NCI-H345 (cell line): Measurements from ENCODE around the gene FAM32A.

Source experiments
- DNase-seq: peaks from one replicate; lab custom pipeline; 2025; lab: John Stamatoyannopoulos, UW

FAM32A gene

DNA sequence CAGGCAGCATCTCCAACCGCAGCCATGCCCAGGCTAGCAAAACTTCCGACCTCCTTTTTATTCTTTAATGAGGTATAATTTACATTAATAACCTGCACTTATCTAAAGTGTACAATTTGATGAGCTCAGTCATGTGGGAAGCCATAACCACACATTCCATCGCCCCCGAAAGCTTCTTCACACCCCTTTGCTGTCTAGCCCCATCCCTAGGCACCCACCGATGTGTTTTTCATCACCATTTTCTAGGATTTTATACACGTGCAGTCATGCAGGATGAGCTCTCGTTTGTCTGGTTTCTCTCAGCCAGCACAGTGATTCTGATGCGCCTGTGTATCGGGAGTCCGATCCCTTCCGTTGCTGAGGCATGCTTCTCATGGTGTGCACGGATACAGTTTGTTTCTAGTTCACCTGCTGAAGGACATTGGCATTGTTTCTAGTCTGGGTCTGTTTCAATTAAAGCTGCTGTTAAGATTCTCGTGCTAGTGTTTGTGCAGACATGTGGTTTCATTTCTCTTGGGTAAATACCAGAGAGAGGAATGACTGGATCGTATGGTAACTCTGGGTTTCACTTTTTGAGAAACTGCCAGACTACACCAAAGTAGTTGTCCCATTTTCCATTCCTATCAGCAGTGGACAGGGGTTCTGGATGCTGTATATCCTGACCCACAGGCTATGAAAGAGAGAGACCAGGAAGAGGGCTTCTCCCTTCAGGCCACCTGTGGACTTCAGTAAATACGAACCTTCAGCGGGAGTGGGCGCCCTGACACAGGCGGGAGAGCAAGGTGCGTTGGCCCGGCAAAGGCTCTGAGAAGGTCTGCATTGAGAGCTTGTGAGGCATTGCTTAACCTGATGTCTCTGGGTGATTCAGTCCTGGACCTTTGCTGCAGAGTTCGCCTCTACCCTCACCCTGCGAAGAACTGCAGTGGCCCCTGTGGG lies 17.4 kb downstream of the FAM32A start:
- no peak for DNase-seq

DNA sequence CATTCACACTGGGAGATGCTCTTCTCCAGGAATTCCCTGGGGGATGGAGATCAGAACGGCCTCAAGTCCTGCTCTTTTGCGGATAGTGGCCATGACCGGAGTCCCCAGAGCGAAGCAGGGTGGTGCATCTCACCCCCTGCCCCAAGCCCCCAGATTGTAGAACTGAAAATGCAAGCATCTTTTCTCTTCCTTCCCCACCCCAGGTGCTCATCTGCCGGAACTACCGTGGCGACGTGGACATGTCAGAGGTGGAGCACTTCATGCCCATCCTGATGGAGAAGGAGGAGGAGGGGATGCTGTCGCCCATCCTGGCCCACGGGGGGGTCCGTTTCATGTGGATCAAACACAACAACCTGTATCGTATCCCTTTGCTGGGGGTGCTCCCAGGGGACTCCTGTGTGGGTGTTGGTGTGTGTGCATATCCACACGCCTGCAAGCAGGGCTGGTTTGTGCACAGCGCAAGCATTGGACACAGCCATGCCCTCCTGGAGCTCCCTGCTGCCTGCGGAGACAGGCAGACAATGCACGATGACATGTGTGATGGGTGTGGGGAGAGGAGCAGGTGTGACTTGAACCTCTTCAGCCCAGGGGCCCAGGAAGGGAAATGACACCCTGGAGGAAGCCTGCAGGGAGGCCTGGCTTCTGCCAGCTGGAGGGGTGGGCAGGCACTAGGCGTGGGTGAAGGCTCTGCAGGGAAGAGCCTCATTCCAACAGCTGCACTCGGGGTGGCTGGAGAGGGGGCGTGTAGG lies 18.2 kb downstream of the FAM32A start:
- peak; percentile 78 for DNase-seq

DNA sequence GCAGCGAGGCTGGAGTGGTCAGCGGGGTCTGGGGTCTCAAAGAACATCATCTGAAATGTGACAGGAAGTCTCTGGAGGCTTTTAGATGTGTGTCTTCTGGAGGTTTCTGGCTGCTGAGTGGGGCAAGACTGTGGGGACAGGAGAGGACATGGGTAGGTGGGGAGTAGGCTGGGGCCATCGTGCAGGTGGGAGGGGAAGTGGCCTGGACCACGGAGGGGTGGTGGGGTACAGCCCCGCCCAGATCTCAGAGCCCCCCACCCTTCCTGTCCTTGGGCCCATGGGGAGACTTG lies 18.7 kb downstream of the FAM32A start:
- no peak for DNase-seq

DNA sequence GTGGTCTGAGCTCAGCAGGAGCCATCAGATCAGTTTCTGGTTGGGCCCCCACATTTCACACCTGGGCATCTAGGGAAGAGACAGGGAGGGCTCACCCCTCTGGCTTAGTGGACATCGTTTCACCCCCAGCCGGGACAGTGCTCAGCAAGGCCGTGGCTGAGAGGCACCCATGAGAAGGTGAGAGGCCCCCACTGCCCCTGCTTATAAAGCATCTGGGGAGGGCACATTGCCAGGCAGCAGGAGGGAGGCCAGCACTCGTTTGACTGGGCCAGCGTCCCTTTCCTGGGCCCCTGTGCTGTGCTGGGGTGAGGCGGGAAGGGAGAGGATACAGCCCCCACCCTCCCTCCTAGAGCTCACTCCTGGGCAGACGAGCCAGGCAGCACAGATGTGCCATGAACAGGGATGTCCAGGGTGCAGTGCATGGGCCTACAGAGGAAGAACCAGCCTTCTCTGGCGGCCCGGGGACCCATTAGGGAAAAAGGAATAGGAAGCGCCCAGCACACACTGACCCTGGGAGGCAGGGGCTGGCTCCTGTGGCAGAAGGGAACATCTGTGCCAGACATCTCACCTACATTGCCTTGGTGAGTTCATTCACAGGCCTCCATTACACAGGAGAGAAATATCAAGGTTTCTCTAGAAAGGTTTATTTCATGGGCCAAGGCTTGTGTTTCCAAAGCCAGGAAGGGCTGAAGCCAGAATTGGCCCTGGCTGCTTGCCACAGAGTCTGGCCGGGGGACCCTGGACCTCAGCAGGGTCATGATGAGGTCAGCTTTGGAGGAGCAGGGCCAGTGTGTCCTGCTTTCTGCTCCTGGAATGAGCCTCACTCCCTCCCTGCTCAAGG lies 20.2 kb downstream of the FAM32A start:
- no peak for DNase-seq

DNA sequence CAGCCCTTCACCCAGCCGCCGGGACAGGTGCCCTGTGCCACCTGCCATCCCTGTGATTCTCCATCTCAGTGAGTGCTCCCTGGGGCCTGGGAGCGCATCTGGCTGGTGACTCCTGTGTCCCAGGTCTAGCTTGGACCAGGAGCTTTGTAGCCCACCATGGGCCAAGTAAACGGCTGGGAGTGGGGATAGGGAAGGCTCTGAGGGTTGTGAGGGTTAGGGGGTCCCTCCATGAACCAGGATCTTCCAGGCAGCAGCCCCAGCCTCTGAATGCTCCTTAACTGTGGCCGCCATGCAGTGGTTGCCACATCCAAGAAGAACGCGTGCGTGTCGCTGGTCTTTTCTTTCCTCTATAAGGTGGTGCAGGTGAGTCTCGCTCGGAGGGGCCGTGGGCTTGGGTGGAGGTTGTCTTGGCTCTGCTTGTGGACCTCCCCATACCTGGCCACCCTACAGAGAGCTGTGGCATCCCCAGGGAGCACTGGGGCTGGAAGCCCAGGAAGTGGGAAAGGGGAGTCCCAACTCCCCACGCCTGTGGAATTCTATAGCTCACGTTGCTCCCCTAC lies 20.9 kb downstream of the FAM32A start:
- DNase-seq = no peak

DNA sequence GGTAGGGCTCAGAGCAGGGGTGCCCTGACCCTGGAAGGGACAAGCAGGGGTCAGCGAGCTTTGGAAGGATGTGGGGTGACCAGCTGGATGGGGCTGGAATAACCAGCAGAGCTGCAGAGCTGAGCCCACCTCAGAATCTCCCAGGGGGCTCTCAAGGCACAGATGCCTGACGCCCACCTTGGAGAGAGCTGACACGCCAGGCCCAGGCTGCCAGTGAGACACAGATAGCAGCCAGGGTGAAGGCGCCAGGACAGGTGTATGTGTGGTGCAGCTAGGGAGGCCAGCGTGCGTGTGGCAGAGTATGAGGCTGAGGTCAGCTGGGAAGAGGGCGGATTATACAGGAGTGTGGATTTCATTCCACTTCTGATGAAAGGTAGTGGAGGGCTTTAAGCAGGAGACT lies 21.4 kb downstream of the FAM32A start:
- DNase-seq = no peak

DNA sequence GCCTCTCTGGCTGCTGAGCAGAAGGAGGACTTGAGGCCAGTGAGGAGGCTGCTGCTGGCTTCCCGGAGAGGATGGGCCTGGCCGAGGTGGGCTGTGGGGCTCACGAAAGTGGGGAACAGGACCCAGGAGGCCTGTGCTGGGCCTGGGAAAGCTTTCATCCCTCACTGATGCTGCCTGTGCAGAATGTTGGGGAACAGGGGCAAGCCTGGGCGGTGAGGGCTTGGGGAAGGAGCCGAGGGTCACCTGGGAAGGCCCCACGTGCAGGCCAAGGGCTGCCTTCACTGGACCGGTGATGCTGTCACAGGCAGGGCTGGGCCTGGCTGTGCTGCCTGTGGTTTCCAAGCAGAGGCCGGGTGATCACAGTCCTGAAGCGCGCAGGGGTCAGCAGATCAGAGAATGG lies 21.9 kb downstream of the FAM32A start:
- no peak for DNase-seq

DNA sequence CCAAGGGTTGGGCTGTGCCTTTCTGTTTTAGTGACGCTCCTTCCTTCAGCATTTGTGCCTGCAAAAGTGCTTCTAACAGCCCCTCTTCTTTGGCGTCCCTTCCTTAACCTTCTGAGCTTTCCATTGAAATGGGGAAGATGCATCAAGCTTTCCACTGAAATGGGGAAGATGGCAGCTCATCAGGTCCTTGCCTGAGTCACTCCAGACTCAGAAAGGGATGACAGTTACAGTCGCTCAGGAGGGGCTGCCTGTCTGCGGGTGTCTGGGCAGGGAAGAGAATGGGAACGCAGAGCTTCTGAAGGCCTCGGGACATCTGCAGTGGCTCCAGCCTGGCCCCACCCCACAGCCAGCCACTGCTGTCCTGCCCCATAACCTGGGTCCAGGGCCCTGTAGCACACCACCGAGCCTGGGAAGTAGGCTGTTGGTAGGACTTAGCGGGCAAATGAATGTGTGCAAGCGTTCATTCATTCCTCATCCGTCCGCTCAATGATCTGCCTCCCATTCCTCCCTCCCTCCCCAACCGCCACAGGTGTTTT lies 22.3 kb downstream of the FAM32A start:
- no peak for DNase-seq

DNA sequence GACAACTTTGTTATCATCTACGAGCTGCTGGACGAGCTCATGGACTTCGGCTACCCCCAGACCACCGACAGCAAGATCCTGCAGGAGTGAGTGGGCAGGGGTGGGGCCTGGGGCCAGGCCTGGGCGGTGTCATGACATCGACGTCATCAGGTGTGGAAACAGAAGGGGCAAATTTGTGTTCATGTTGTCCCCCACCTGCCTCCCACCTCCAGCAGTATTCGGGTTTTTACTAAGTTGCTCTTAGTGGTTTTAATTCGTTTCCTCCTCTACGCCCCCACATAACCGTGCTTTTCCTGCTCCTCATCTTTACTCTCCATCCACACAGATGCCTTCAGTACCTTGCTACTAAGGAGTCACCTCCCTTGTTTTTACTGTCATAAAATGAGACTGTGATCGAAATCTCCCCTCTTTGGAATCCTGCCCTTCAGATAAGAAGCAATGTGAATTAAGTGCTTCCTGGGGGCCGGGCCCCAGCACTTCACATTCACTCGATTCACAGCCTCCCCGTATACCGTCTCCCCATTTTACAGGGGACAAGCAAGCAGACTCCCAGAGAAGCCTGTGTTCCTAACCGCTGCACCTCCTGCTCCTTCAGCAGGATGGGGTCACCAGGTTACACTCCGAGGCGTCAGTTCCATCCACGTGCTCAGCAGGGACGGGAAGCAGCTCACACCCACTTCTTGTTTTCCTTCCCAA lies 23.0 kb downstream of the FAM32A start:
- DNase-seq = no peak

DNA sequence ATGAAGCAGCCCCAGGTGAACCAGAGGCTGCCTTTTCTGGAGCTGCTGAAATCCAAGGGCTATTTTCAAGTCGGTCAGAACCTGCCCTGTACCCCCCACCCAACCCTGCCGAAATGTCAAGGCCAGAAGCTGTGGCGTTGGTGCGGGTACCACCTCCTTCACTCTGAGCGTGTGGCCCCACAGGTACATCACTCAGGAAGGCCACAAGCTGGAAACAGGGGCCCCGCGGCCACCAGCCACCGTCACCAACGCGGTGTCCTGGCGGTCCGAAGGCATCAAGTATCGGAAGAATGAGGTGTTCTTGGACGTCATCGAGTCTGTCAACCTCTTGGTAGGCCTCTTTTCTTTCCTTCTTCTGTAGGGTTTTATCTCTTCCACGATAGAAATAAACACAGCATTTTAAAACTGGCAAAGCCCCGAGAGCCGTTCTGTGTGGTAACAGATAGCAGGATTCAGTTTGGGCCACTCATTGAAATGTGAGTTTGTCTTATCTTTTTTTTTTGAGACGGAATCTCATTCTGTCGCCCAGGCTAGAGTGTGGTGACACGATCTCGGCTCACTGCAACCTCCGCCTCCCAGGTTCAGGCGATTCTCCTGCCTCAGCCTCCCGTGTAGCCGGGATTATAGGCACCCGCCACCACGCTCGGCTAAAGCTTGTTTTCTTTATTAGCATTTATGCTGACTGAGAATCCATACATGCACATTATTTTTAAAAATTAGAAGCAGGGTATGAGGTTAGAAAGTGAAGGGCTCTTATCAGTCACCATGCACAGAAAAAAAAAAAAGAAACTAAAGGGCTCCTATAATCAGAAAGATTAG lies 23.8 kb downstream of the FAM32A start:
- no peak for DNase-seq

DNA sequence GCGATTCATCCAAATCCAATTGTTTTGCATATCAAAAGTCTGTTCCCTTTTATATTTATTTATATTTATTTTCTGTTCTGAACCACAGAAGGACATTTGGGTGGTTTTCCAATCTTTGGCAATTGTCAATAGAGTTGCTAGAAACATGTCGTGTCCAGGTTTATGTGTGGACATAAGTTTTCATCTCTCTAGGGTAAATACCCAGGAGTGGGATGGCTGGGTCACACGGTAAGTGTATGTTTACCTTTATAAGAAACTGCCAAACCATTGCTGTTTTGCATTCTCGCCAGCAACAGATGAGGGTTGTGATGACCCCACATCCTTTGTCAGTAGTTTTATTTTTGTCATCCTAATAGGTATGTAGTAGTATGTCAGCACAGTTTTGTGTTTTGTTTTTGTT lies 25.0 kb downstream of the FAM32A start:
- DNase-seq = no peak

DNA sequence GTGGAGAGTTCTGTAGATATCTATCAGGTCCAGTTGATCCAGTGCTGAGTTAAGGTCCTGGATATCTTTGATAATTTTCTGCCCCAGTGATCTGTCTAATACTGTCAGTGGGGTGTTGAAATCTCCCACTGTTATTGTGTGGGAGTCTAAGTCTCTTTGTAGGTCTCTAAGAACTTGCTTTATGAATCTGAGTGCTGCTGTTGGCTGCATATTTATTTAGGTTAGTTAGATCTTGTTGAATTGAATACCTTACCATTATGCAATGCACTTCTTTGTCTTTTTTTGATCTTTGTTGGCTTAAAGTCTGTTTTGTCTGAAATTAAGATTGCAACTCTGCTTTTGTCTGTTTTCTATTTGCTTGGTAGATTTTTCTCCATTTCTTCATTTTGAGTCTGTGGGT lies 27.9 kb downstream of the FAM32A start:
- no peak for DNase-seq

DNA sequence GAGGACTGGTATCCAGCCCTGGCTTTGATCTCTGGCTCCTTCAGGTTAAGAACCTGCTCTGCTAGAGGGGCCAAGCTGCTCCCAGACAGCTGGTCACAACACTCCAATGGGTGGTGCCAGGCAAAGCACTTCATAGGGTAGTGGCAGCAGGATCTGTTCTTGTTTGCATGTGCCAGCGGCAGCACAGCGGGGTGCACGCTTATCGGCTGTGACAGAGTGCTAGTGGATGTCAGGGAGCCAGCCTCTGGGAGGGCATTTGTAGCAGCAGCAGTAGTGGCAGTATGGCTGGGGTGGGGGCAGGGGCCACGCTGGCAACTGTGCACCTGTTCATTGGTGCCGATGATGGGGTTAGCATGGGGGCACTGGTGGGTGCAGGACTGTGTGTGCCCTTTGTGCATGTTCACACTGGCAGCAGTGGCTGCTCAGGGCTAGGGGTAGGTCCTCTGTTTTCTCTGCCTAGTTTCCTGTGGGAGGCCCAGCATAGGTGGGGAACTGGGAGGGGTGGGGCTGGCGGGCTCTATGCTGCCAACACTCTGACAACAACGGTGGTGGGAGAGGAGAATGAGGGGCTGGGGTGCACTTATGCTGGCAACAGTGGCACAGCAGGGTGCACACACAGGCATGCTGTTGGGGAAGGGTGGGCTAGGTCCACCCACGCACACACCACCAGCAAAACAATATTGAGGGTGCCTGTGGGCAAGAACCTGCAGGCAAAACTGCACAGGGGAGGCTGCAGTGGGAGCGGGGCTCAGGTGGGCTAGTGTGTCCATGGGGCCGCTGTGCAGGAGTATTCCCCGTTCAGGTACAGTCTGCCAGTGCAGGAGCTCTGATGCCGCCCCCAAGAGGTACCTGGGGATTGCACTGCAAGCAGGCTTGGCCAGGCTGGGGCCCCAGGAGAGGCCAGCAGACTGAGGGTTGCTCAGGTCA lies 31.8 kb downstream of the FAM32A start:
- DNase-seq = peak; percentile 82

DNA sequence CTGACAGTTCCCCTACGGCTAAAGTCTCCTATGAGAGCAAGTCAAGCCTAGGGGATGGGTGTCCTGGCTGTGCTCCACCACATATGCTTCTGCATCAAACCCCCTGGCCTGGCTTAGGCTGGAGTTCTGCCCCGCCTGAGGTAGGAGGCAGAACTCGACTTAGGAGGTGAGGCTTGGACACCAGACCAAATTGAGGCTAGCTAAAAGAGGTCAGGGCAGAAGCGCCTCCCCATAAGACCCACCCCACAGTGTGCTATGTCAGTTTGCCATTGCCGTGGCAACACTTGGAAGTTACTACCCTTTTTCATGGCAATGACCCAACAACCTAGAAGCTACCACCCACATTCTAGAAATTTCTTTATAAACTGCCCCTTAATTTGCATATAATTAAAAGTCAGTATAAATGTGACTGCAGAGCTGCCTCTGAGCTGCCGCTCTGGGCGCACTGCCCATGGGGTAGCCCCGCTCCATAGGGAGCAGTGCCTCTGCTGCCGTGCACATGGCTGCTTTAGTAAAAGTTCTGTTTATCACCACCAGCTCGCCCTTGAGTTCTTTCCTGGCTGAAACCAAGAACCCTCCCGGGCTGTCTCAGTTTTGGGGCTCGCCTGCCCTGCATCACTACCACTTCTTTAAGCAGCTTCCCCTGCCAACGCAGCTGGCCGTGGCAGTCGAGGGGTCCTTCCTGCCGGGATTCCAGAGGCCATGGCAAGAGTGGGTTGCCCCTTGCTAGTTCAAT lies 32.7 kb downstream of the FAM32A start:
- no peak for DNase-seq

DNA sequence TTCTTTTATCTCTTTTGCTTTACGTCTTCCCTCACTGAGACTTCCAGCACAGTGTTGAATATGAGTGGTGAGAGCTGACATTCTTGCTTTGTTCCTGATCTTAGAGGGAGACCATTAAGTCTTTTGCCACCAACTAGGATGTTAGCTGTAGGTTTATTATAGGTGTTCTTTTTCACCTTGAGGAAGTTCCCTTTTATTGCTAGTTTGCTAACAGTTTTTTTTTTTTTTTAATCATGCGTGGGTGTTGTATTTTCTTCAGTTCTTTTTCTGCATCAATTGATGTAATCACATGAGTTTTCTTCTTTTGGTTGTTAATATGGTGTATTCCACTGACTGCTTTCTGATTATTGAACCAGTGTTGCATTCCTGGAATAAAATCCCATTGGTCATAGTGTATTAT lies 33.6 kb downstream of the FAM32A start:
- no peak for DNase-seq

DNA sequence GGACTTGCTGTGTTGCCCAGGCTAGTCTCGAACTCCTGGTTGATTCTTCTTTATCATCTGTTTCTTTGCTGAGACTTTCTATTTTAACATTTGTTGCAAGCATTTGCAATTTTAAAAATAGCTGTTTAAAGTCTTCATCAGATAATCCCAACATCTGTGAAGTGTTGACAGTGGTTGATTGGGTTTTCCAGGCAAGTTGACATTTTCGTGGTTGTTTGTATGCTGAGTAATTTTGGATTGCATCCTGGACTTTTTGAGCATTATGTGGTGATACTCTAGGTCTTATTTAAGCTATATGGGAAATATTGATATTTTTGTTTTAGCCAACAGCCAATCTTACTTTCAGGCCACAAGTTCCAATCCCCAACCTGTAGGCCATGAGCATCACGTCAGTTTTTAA lies 37.6 kb downstream of the FAM32A start:
- no peak for DNase-seq

DNA sequence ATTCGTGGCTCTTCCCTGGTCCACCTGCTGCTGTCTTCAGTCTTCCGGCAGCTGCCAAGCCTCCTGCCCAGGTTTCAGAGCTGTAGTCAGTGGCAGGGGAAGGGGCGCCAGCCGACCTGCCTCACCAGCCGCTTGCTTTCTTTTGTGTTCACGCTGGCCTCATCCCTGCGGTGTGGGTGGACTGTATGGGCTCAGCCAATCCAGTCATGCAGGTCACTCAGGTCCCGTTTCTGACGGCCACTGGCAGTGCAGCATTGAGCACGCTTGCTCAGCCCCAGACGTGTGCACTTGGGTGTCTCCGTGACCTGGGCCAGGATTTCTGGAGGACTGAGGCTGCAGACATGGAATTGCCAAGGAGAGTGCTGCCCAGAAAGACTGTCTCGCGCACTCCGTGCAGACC lies 38.5 kb downstream of the FAM32A start:
- no peak for DNase-seq

DNA sequence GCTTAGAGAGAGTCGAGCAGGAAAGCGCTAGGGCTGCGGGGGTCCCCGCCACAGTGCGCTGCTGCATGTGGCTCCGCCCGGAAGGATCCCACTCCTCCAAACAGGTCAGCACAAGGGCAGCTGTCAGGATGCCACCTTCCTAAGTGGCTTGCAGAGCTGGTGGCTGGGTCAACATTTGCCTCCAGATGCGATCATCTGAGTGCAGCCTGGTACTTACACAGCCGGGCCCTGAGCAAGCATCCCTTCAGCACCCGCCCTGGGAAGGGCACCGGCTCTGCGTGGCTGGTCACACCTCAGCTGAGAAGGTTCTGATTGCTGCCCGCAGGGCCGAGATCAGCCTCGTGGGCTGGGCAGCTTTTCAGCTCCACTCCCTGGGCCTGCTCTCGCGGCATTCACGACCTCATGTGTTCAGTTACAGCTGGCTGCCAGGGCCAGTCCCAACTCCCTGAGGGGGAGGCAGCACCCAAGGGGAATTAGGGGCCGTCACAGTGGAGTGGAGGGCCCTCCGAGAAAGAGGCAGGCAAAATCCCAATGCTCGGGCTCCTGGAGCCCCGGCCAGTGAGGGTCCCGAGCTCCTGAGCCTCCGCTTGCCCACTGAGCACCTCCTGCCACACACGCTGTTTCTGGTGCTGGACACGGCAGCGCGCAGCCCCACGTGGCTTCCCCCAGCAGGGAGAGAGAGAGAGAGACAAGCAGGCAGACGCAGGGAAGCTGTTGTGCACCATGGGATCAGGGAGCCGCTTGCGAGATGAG lies 39.3 kb downstream of the FAM32A start:
- DNase-seq = no peak
